GM21526 (cell line): ENCODE data around the gene FOXP1.

Experiments used
- ATAC-seq: cut with Tn5 transposase; IDR thresholded peaks from one replicate; pipeline ENCODE4 v1.9.1; 2021; ENCODE audit warnings: moderate library complexity; ENCODE audit not compliant: unreplicated experiment, low FRiP score

Gene FOXP1

GRCh38 chr3:71078199-71078598, 505.3 kb downstream of the FOXP1 start:
- no peak for ATAC-seq

- no peak for ATAC-seq
Measured at GRCh38 chr3:71077070-71077469, 506.5 kb downstream of the FOXP1 start.

GRCh38 chr3:71076361-71077002, 507.0 kb downstream of the FOXP1 start:
- no peak for ATAC-seq

GRCh38 chr3:71075494-71075893, 508.0 kb downstream of the FOXP1 start:
- no peak for ATAC-seq

- ATAC-seq = no peak
Measured at GRCh38 chr3:71074423-71074822, 509.1 kb downstream of the FOXP1 start.

- no peak for ATAC-seq
Measured at GRCh38 chr3:71072986-71073385, 510.5 kb downstream of the FOXP1 start.

- no peak for ATAC-seq
Measured at GRCh38 chr3:71072287-71072686, 511.2 kb downstream of the FOXP1 start.

- no peak for ATAC-seq
Measured at GRCh38 chr3:71070497-71071463, 512.7 kb downstream of the FOXP1 start.

GRCh38 chr3:71069797-71070196, 513.7 kb downstream of the FOXP1 start:
- ATAC-seq = no peak

GRCh38 chr3:71067977-71068654, 515.4 kb downstream of the FOXP1 start:
- ATAC-seq = no peak

GRCh38 chr3:71066849-71067261, 516.7 kb downstream of the FOXP1 start:
- no peak for ATAC-seq

- ATAC-seq = no peak
Measured at GRCh38 chr3:71066356-71066755, 517.2 kb downstream of the FOXP1 start.

GRCh38 chr3:71065764-71066013, 517.8 kb downstream of the FOXP1 start:
- no peak for ATAC-seq

- peak; percentile 15 for ATAC-seq
Measured at GRCh38 chr3:71064956-71065763, 518.4 kb downstream of the FOXP1 start.

- peak; percentile 39 for ATAC-seq
Measured at GRCh38 chr3:71064291-71064955, 519.1 kb downstream of the FOXP1 start.

- ATAC-seq = no peak
Measured at GRCh38 chr3:71063773-71064290, 519.7 kb downstream of the FOXP1 start.

GRCh38 chr3:71062952-71063772, 520.4 kb downstream of the FOXP1 start:
- no peak for ATAC-seq

GRCh38 chr3:71062037-71062932, 521.2 kb downstream of the FOXP1 start:
- no peak for ATAC-seq
